ENCODE results near the gene CDH12.

The CDH12 gene

DNA sequence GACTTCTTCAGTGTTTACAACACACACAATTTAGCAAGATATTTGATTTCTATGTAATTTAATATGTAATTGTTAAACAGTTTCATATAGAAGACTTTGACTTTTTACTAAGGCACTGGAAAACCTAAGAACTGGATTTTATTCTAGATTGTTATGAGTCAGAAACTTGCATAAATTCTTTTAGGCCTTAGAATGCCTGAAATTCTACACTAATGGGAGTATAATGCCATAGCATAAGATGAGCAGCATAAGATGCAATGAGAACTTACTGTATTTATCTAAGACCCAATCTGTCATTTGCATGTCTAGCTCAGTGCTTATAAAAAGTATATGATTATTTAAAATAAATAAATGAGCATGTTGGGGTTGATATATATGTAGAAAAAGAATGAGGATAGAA, 285.2 kb downstream of the CDH12 start:
- H3K9me3 ChIP-seq (ENCODE audit: insufficient read depth, low read depth, low read length), result no peaks in the 10 kb centered on the region
- no peak overlapping the region for H2AFZ ChIP-seq (ENCODE audit: insufficient read depth, low read length, poor library complexity)
- no peak overlapping the region for H3K4me2 ChIP-seq (ENCODE audit: low read length)
- no peak overlapping the region for H3K23ac ChIP-seq (ENCODE audit: low read length)
- H3K14ac ChIP-seq (ENCODE audit: low read length), result no peak overlapping the region
- no peaks in the 10 kb centered on the region for H3K79me2 ChIP-seq (ENCODE audit: control insufficient read depth, insufficient read depth, low read length, poor library complexity)
- H3K79me1 ChIP-seq (ENCODE audit: low read length), result no peaks in the 10 kb centered on the region
- H2BK12ac ChIP-seq (ENCODE audit: low read length), result no peak overlapping the region
- H4K12ac ChIP-seq (ENCODE audit: low read depth, low read length), result no peak overlapping the region
- H2AK5ac ChIP-seq (ENCODE audit: low read length), result no peak overlapping the region
- H3K9ac ChIP-seq (ENCODE audit: low read length), result no peak overlapping the region
- H3K27me3 ChIP-seq (ENCODE audit: insufficient read depth, low read length), result no peaks in the 10 kb centered on the region
- peak in 1 of 2 donors; percentile 38 for DNase-seq
- no peak overlapping the region for H2BK5ac ChIP-seq (ENCODE audit: low read depth, low read length, poor library complexity)
- no peak overlapping the region for H2BK120ac ChIP-seq (ENCODE audit: insufficient read depth, low read length, poor library complexity)
- H3K4ac ChIP-seq (ENCODE audit: low read depth, low read length), result no peak overlapping the region
- no peaks in the 10 kb centered on the region for H3K4me1 ChIP-seq (ENCODE audit: control insufficient read depth in 1 of 2, insufficient read depth in 2 of 2, low read length in 2 of 2)
- H3K4me3 ChIP-seq (ENCODE audit: low read depth, low read length), result no peak overlapping the region
- no peak overlapping the region for H4K8ac ChIP-seq (ENCODE audit: low read depth, low read length)
- H3K18ac ChIP-seq (ENCODE audit: low read length), result no peak overlapping the region
- no peak overlapping the region for H3K27ac ChIP-seq (ENCODE audit: low read depth, low read length)
- H4K91ac ChIP-seq (ENCODE audit: low read depth, low read length), result no peak overlapping the region
- no peaks in the 10 kb centered on the region for H3K36me3 ChIP-seq (ENCODE audit: control insufficient read depth in 1 of 2, insufficient read depth in 2 of 2, low read length in 2 of 2)

DNA sequence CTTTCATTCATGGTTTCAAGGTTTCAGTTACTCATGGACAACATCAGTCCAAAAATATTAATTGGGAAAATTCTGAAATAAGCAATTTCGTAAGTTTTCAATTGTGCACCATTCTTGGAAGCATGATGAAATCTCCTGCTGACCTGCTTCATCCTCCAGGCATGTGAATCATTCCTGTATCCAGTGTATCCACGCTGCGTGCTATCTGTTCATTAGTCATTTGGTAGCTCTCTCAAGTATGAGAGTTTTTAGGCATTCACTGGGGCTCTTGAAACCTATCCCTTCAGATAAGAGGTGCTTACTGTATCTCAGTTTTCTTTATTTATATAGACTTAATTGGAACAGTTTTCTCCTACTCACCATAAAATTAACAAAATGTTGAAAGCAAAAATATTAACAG, 293.0 kb downstream of the CDH12 start:
- no CpG with 5 or more reads among the region's 3 CpGs for WGBS (ENCODE audit: extremely low coverage, insufficient coverage, insufficient read length)
- H3K4me2 ChIP-seq (ENCODE audit: low read length), result no peak overlapping the region
- no peaks in the 10 kb centered on the region for H3K4me1 ChIP-seq (ENCODE audit: control insufficient read depth in 1 of 2, insufficient read depth in 2 of 2, low read length in 2 of 2)

DNA sequence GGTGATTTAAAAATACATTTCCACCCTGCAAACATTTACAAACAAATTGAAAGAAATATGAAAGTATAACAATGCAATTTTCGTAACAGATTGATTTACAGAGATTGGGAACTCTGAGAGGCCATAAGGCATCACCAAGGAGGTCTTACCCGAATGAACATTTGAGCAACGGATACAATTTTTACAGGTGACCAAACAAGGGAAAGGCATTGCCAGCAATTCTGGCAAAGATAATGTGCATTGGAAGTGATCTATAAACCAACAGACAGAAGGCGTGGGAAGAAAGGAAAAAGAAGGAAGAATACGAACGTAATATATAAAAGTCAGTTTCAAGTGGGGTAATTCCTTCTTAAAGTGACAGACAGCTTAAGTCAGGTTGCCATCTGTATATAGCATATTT, 295.9 kb downstream of the CDH12 start:
- no peak overlapping the region for H2AFZ ChIP-seq (ENCODE audit: insufficient read depth, low read length, poor library complexity)

More for the DNA sequence above, 293.0 kb downstream of the CDH12 start:
- Histone ChIP-seq H3K27me3 (ENCODE audit: insufficient read depth, low read length) (no peaks in the 10 kb centered on the region), H3K9ac (ENCODE audit: low read length) (no peak overlapping the region), H4K12ac (ENCODE audit: low read depth, low read length) (no peak overlapping the region), H3K36me3 (ENCODE audit: control insufficient read depth in 1 of 2, insufficient read depth in 2 of 2, low read length in 2 of 2) (no peaks in the 10 kb centered on the region), H3K27ac (ENCODE audit: low read depth, low read length) (no peak overlapping the region), H2AK5ac (ENCODE audit: low read length) (no peak overlapping the region), H3K18ac (ENCODE audit: low read length) (no peak overlapping the region), H2AFZ (ENCODE audit: insufficient read depth, low read length, poor library complexity) (no peak overlapping the region), H4K8ac (ENCODE audit: low read depth, low read length) (no peak overlapping the region), H3K79me1 (ENCODE audit: low read length) (no peaks in the 10 kb centered on the region), H2BK12ac (ENCODE audit: low read length) (no peak overlapping the region), H2BK5ac (ENCODE audit: low read depth, low read length, poor library complexity) (no peak overlapping the region), H2BK120ac (ENCODE audit: insufficient read depth, low read length, poor library complexity) (no peak overlapping the region), H3K4ac (ENCODE audit: low read depth, low read length) (no peak overlapping the region), H3K23ac (ENCODE audit: low read length) (no peak overlapping the region), H4K91ac (ENCODE audit: low read depth, low read length) (no peak overlapping the region), H3K79me2 (ENCODE audit: control insufficient read depth, insufficient read depth, low read length, poor library complexity) (no peaks in the 10 kb centered on the region), H3K9me3 (ENCODE audit: insufficient read depth, low read depth, low read length) (no peaks in the 10 kb centered on the region), H3K4me3 (ENCODE audit: low read depth, low read length) (no peak overlapping the region), H3K14ac (ENCODE audit: low read length) (no peak overlapping the region)
- DNase-seq, result peak; percentile 33 to 80

DNA sequence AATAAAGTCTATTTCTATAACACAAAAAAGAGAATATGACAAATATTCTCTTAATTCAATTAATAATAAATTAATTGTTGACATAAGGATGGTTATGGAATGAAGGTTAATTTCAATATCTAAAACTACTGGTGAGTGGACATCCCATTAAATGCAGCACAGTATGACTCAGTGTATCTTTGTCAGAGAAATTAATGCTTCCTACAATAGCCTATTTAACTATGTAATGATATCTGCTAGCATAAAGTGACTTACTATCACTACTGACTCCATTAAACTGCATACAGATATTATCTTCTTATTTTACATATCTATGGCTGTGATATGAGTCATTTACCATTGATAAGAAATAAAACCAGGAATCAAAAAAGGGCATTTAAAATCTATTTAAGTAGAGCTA, 298.7 kb downstream of the CDH12 start:
- DNase-seq, result no peak
- no peaks in the 10 kb centered on the region for H3K9me3 ChIP-seq (ENCODE audit: insufficient read depth, low read depth, low read length)

More for the DNA sequence above, 295.9 kb downstream of the CDH12 start:
- no peak overlapping the region for H2BK5ac ChIP-seq (ENCODE audit: low read depth, low read length, poor library complexity)
- no peak overlapping the region for H4K8ac ChIP-seq (ENCODE audit: low read depth, low read length)
- H2BK12ac ChIP-seq (ENCODE audit: low read length), result no peak overlapping the region
- no peaks in the 10 kb centered on the region for H3K36me3 ChIP-seq (ENCODE audit: control insufficient read depth in 1 of 2, insufficient read depth in 2 of 2, low read length in 2 of 2)
- H3K18ac ChIP-seq (ENCODE audit: low read length), result no peak overlapping the region
- no peaks in the 10 kb centered on the region for H3K79me2 ChIP-seq (ENCODE audit: control insufficient read depth, insufficient read depth, low read length, poor library complexity)
- H3K14ac ChIP-seq (ENCODE audit: low read length), result no peak overlapping the region
- H2BK120ac ChIP-seq (ENCODE audit: insufficient read depth, low read length, poor library complexity), result no peak overlapping the region
- no peak overlapping the region for H3K27ac ChIP-seq (ENCODE audit: low read depth, low read length)
- no peak overlapping the region for H3K9ac ChIP-seq (ENCODE audit: low read length)
- H3K4me1 ChIP-seq (ENCODE audit: control insufficient read depth in 1 of 2, insufficient read depth in 2 of 2, low read length in 2 of 2), result no peaks in the 10 kb centered on the region
- H3K27me3 ChIP-seq (ENCODE audit: insufficient read depth, low read length), result no peaks in the 10 kb centered on the region
- H3K4ac ChIP-seq (ENCODE audit: low read depth, low read length), result no peak overlapping the region
- no peak overlapping the region for H2AK5ac ChIP-seq (ENCODE audit: low read length)
- no peaks in the 10 kb centered on the region for H3K79me1 ChIP-seq (ENCODE audit: low read length)
- H3K4me3 ChIP-seq (ENCODE audit: low read depth, low read length), result no peak overlapping the region
- DNase-seq, result no peak
- no peak overlapping the region for H4K91ac ChIP-seq (ENCODE audit: low read depth, low read length)
- 100% methylated on average over 2 of the region's 6 CpGs for WGBS (ENCODE audit: extremely low coverage, insufficient coverage, insufficient read length)
- no peaks in the 10 kb centered on the region for H3K9me3 ChIP-seq (ENCODE audit: insufficient read depth, low read depth, low read length)
- no peak overlapping the region for H3K4me2 ChIP-seq (ENCODE audit: low read length)
- H4K12ac ChIP-seq (ENCODE audit: low read depth, low read length), result no peak overlapping the region
- no peak overlapping the region for H3K23ac ChIP-seq (ENCODE audit: low read length)

More for the DNA sequence above, 298.7 kb downstream of the CDH12 start:
- Histone ChIP-seq H3K4me1 (ENCODE audit: control insufficient read depth in 1 of 2, insufficient read depth in 2 of 2, low read length in 2 of 2) (no peaks in the 10 kb centered on the region), H3K9ac (ENCODE audit: low read length) (no peak overlapping the region), H4K8ac (ENCODE audit: low read depth, low read length) (no peak overlapping the region), H3K4ac (ENCODE audit: low read depth, low read length) (no peak overlapping the region), H3K79me2 (ENCODE audit: control insufficient read depth, insufficient read depth, low read length, poor library complexity) (no peaks in the 10 kb centered on the region), H3K18ac (ENCODE audit: low read length) (no peak overlapping the region), H3K79me1 (ENCODE audit: low read length) (no peaks in the 10 kb centered on the region), H3K36me3 (ENCODE audit: control insufficient read depth in 1 of 2, insufficient read depth in 2 of 2, low read length in 2 of 2) (no peaks in the 10 kb centered on the region), H2AK5ac (ENCODE audit: low read length) (no peak overlapping the region), H2BK12ac (ENCODE audit: low read length) (no peak overlapping the region), H3K27me3 (ENCODE audit: insufficient read depth, low read length) (no peaks in the 10 kb centered on the region), H3K14ac (ENCODE audit: low read length) (no peak overlapping the region), H4K91ac (ENCODE audit: low read depth, low read length) (no peak overlapping the region), H4K12ac (ENCODE audit: low read depth, low read length) (no peak overlapping the region), H3K23ac (ENCODE audit: low read length) (no peak overlapping the region), H3K27ac (ENCODE audit: low read depth, low read length) (no peak overlapping the region), H2BK120ac (ENCODE audit: insufficient read depth, low read length, poor library complexity) (no peak overlapping the region), H2AFZ (ENCODE audit: insufficient read depth, low read length, poor library complexity) (no peak overlapping the region), H3K4me3 (ENCODE audit: low read depth, low read length) (no peak overlapping the region), H3K4me2 (ENCODE audit: low read length) (no peak overlapping the region), H2BK5ac (ENCODE audit: low read depth, low read length, poor library complexity) (no peak overlapping the region)

All from trophoblast cell (in vitro differentiated cells and primary cell).